ENCODE measurements around the gene TTC27.
"Not testable (repeated sequence)": the region's sequence is repeated elsewhere in the genome, so short reads cannot be mapped to it uniquely, and the experiment has no call there.

Gene TTC27

DNA sequence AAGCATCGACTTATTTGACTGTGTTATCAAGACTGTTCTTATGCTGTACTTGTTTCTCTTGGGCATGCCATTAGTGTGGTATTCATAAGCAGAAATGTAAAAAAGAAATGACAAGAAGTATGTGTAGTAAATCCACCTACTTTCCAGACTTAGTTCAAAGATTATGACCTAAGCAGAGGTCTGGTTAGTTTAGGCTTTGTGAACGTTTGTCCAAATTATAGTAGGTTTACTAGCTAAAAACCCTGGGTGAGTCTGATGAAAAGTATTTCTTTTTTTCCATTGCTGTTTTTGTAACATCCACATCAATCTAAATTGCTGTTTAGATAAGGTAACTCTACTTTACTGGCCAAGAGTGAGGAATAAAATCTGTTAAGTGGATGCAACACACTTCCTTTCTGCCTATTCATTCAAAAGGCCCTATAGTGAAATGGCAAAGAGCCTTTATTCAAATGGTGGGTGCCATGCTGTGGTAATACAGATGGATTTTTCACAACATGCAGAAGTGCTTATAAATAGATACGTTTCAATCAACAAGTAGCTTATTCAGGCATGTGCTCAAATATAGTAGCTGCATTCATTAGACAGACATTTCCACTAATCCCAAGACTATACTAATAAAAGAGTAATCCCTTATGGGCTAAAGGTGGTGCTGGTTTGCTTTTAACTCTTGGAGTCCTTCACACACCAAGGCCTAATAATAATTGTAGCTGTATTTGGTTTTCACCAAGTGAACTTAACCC is 196.4 kb downstream of the TTC27 start:
- H3K4me1 Mint-ChIP-seq, result no peaks in the 10 kb centered on the region
- no peaks in the 10 kb centered on the region for H3K9me3 Mint-ChIP-seq
- no peak overlapping the region for H3K27ac Mint-ChIP-seq
- H3K36me3 Mint-ChIP-seq, result peaks cover 26% of the 10 kb centered on the region
- no peak overlapping the region for H3K4me3 Mint-ChIP-seq
- H3K27me3 Mint-ChIP-seq, result no peaks in the 10 kb centered on the region

- Mint-ChIP-seq H3K27me3 (no peaks in the 10 kb centered on the region), H3K4me3 (no peak overlapping the region), H3K4me1 (no peaks in the 10 kb centered on the region), H3K36me3 (peaks cover 20% of the 10 kb centered on the region), H3K27ac (no peak overlapping the region), H3K9me3 (no peaks in the 10 kb centered on the region)
These were observed 197.5 kb downstream of the TTC27 start for GRCh38 chr2:32825291-32825712.

GRCh38 chr2:32830196-32830595 is 202.3 kb downstream of the TTC27 start:
- Mint-ChIP-seq H3K27ac (no peak overlapping the region), H3K27me3 (no peaks in the 10 kb centered on the region), H3K4me1 (no peaks in the 10 kb centered on the region), H3K4me3 (no peak overlapping the region), H3K9me3 (peaks cover 5% of the 10 kb centered on the region), H3K36me3 (peaks cover 6% of the 10 kb centered on the region)

GRCh38 chr2:32832821-32833220 is 205.0 kb downstream of the TTC27 start:
- no peaks in the 10 kb centered on the region for H3K4me1 Mint-ChIP-seq
- H3K36me3 Mint-ChIP-seq, result no peaks in the 10 kb centered on the region
- no peak overlapping the region for H3K27ac Mint-ChIP-seq
- peaks cover 5% of the 10 kb centered on the region for H3K9me3 Mint-ChIP-seq
- no peak overlapping the region for H3K4me3 Mint-ChIP-seq
- H3K27me3 Mint-ChIP-seq, result no peaks in the 10 kb centered on the region

DNA sequence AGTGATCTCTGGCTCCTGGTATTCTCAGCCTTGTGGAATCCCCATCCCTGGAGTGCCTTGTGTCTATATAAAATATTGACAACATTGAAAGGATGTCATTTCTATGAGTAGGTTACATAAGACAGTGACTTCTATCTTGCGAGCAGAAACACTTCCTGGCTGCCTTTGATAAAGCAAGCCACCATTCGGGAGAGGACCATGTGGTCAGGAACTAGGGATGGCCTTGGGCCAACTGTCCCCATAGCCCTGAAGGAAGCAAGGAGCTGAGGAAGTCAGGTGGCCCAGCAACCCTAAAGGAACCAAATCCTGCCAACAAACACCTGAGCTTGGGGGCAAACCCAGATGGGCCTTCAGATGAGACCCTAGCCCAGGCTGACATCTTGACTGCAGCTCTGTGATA is 205.9 kb downstream of the TTC27 start:
- H3K9me3 Mint-ChIP-seq, result peaks cover 5% of the 10 kb centered on the region
- H3K27ac Mint-ChIP-seq, result no peak overlapping the region
- H3K4me1 Mint-ChIP-seq, result no peaks in the 10 kb centered on the region
- H3K27me3 Mint-ChIP-seq, result no peaks in the 10 kb centered on the region
- no peaks in the 10 kb centered on the region for H3K36me3 Mint-ChIP-seq
- no peak overlapping the region for H3K4me3 Mint-ChIP-seq

DNA sequence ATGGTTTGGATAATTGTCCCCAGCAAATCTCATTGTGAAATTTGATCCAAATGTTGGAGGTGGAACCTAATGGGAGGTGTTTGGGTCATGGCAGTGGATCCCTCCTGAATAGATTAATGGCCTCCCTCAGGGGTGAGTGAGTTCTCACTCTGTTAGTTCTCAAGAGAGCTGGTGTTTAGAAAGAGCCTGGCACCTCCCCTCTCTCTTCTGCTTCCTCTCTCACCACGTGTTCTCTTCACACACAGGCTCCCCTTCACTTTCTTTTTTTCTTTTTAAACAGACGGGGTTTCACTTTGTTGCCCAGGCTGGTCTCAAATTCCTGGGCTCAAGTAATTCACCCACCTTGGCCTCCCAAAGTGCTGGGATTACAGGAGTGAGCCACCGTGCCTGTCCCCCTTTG is 207.3 kb downstream of the TTC27 start:
- H3K9me3 Mint-ChIP-seq, result peaks cover 5% of the 10 kb centered on the region
- H3K4me1 Mint-ChIP-seq, result no peaks in the 10 kb centered on the region
- no peak overlapping the region for H3K4me3 Mint-ChIP-seq
- no peaks in the 10 kb centered on the region for H3K27me3 Mint-ChIP-seq
- no peak overlapping the region for H3K27ac Mint-ChIP-seq
- H3K36me3 Mint-ChIP-seq, result no peaks in the 10 kb centered on the region

DNA sequence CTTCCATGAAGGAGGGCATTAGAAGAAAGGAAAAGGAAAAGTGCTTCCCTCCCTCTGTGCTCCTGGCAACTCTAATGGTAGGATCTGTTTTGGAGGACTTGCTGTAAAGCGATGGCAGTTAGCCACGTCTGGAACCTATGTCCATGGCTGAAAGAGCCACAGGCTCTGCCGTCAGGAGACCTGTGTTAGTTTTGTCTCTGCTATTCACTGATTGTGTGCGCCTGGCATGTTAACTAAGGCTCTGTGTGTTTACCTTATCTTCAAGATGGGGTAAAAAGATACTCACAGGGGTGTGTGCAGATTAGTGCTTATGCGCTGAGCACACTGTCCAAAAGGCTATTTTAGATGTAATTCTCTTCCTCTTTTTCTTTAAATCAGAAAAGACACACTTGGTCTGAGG is 209.1 kb downstream of the TTC27 start:
- Mint-ChIP-seq H3K27me3 (no peaks in the 10 kb centered on the region), H3K9me3 (peaks cover 5% of the 10 kb centered on the region), H3K36me3 (no peaks in the 10 kb centered on the region), H3K4me3 (no peak overlapping the region), H3K27ac (no peak overlapping the region), H3K4me1 (no peaks in the 10 kb centered on the region)

GRCh38 chr2:32838418-32838817 is 210.6 kb downstream of the TTC27 start:
- Mint-ChIP-seq H3K36me3 (no peaks in the 10 kb centered on the region), H3K27ac (no peak overlapping the region), H3K27me3 (no peaks in the 10 kb centered on the region), H3K4me1 (no peaks in the 10 kb centered on the region), H3K4me3 (no peak overlapping the region), H3K9me3 (peaks cover 5% of the 10 kb centered on the region)

GRCh38 chr2:32838949-32839348 is 211.1 kb downstream of the TTC27 start:
- Mint-ChIP-seq H3K4me3 (no peak overlapping the region), H3K36me3 (no peaks in the 10 kb centered on the region), H3K4me1 (no peaks in the 10 kb centered on the region), H3K9me3 (peaks cover 5% of the 10 kb centered on the region), H3K27ac (no peak overlapping the region), H3K27me3 (no peaks in the 10 kb centered on the region)

GRCh38 chr2:32841931-32842898 is 214.4 kb downstream of the TTC27 start:
- Mint-ChIP-seq H3K27me3 (peaks cover 1% of the 10 kb centered on the region), H3K4me1 (no peaks in the 10 kb centered on the region), H3K9me3 (no peaks in the 10 kb centered on the region), H3K4me3 (no peak overlapping the region), H3K27ac (no peak overlapping the region), H3K36me3 (no peaks in the 10 kb centered on the region)

DNA sequence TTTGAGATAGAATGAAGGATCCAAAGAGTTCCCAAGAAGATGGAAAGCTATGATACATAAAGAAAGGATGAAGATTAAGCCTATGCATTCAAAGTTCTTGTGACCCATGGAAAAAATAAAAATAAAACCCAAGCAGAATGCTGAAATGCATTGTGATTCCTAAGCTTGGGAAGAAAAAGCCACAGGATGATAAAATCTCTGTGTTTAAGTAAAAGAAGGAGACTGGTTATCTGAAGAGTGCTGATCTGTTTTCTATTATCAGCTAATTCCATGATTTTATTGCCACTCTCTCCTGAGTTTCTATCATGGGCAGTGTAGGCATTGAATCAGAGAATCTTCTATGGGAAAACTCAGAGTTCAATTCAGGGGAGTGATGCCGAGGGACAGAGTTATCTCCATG is 215.8 kb downstream of the TTC27 start:
- Mint-ChIP-seq H3K4me3 (no peak overlapping the region), H3K27ac (no peak overlapping the region), H3K9me3 (no peaks in the 10 kb centered on the region), H3K4me1 (no peaks in the 10 kb centered on the region), H3K36me3 (no peaks in the 10 kb centered on the region), H3K27me3 (peaks cover 1% of the 10 kb centered on the region)

- no peaks in the 10 kb centered on the region for H3K36me3 Mint-ChIP-seq
- no peak overlapping the region for H3K27ac Mint-ChIP-seq
- no peaks in the 10 kb centered on the region for H3K4me1 Mint-ChIP-seq
- H3K27me3 Mint-ChIP-seq, result peaks cover 1% of the 10 kb centered on the region
- no peak overlapping the region for H3K4me3 Mint-ChIP-seq
- H3K9me3 Mint-ChIP-seq, result no peaks in the 10 kb centered on the region
These were observed 216.4 kb downstream of the TTC27 start for GRCh38 chr2:32844253-32844652.

GRCh38 chr2:32846274-32846673 is 218.4 kb downstream of the TTC27 start:
- not testable (repeated sequence) for H3K4me3 Mint-ChIP-seq, H3K27ac Mint-ChIP-seq, H3K36me3 Mint-ChIP-seq, H3K9me3 Mint-ChIP-seq, H3K4me1 Mint-ChIP-seq, H3K27me3 Mint-ChIP-seq

DNA sequence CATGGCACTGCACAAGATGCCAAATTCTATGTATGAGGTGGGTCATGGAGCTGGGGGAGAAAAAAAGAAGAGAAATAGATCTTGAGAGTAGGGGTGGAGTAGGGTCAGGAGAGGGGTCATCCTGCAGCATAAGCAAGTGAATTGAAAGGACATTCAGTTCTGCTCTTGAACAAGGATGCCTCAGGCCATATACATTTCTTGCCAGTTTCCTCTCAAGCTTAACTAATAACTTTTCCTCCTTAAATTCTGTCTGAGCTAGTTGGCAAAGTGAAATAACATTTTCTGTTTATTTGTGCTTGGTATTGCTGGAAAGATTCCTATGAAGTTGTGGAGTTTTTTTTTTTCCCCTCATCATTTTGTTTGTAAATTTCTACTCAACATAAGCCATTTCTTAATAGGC is 219.9 kb downstream of the TTC27 start:
- Mint-ChIP-seq H3K9me3 (no peaks in the 10 kb centered on the region), H3K27me3 (peaks cover 1% of the 10 kb centered on the region), H3K27ac (no peak overlapping the region), H3K4me1 (no peaks in the 10 kb centered on the region), H3K4me3 (no peak overlapping the region), H3K36me3 (no peaks in the 10 kb centered on the region)

GRCh38 chr2:32849456-32850194 is 221.8 kb downstream of the TTC27 start:
- Mint-ChIP-seq H3K4me1 (no peaks in the 10 kb centered on the region), H3K27ac (no peak overlapping the region), H3K27me3 (peaks cover 1% of the 10 kb centered on the region), H3K9me3 (no peaks in the 10 kb centered on the region), H3K36me3 (no peaks in the 10 kb centered on the region), H3K4me3 (no peak overlapping the region)
